Astrocyte (in vitro differentiated cells and primary cell): ENCODE measurements around the gene ARNT2.

Experiments
- EZH2 ChIP-seq: IDR thresholded peaks from 2 replicates; pipeline ENCODE4 v1.6.1; 2012; ENCODE audit warnings: mild to moderate bottlenecking, low read length, inconsistent platforms; ENCODE audit not compliant: insufficient read depth
- TF ChIP-seq, protein P1 (sequence below): IDR thresholded peaks from 2 replicates; pipeline ENCODE4 v1.5.1; 2011; ENCODE audit warnings: low read depth, mild to moderate bottlenecking, inconsistent platforms, low read length, moderate library complexity; ENCODE audit not compliant: insufficient read depth

DNA sequence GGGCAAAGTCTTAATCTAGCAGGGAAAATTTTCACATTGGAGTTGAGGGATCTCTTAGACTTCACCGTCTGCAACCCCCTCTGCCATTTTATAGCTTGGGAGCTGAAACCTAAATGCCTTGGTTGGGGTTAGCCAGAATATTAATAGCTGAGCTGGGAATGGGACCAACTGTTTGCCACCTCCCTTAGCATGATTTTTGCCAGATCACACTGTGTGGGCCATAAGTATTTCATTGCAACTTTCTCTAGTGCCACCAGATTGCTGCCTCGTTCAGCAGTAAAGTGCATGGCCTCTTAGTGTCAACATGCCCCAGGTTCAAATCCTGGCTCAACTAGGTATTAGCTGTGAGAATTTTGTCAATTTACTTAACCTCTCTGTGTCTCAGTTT is 235.0 kb downstream of the ARNT2 start:
- TF ChIP-seq, protein P1, sequence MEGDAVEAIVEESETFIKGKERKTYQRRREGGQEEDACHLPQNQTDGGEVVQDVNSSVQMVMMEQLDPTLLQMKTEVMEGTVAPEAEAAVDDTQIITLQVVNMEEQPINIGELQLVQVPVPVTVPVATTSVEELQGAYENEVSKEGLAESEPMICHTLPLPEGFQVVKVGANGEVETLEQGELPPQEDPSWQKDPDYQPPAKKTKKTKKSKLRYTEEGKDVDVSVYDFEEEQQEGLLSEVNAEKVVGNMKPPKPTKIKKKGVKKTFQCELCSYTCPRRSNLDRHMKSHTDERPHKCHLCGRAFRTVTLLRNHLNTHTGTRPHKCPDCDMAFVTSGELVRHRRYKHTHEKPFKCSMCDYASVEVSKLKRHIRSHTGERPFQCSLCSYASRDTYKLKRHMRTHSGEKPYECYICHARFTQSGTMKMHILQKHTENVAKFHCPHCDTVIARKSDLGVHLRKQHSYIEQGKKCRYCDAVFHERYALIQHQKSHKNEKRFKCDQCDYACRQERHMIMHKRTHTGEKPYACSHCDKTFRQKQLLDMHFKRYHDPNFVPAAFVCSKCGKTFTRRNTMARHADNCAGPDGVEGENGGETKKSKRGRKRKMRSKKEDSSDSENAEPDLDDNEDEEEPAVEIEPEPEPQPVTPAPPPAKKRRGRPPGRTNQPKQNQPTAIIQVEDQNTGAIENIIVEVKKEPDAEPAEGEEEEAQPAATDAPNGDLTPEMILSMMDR, result no peak
- TF ChIP-seq EZH2, result no peak
